Transverse colon (tissue), 4 donors: ENCODE measurements around the gene BRCC3. TPM values are rescaled to one million over a fixed set of nuclear protein-coding genes. Genes with fewer than 3 reads are reported as not detected.
"Not testable (repeated sequence)": the region's sequence is repeated elsewhere in the genome, so short reads cannot be mapped to it uniquely, and the experiment has no call there.

Source experiments
- DNase-seq: peaks from one replicate; pipeline ENCODE4 v3.0.0-alpha.2; 2019
- H3K27ac ChIP-seq, 4 donors: fragments of 200-600 bp; sonication (generic); 2 replicates each; pipeline ENCODE4 v1.5.1; 2016 to 2018; ENCODE audit warnings: inconsistent platforms in 4 of 4
- H3K27me3 ChIP-seq: fragments of 200-600 bp; sonication (generic); 2 replicates; pipeline ENCODE4 v1.5.1; 2017; ENCODE audit warnings: inconsistent platforms
- H3K36me3 ChIP-seq, 4 donors: fragments of 200-600 bp; sonication (generic); 2 replicates each; pipeline ENCODE4 v1.5.1; 2017 to 2019; ENCODE audit warnings: inconsistent platforms in 4 of 4
- H3K4me1 ChIP-seq, 4 donors: fragments of 200-600 bp; sonication (generic); 2 replicates each; pipeline ENCODE4 v1.5.1; 2017 to 2020; ENCODE audit warnings: inconsistent platforms in 4 of 4
- H3K4me3 ChIP-seq, 4 donors: fragments of 200-600 bp; sonication (generic); 1 replicate in 1 of 4; 2 replicates in 3 of 4; pipeline versions ENCODE4 v1.5.1 to v1.6.1; 2017 to 2019; ENCODE audit warnings: inconsistent platforms in 4 of 4
- H3K9me3 ChIP-seq, 2 donors: fragments of 200-600 bp; sonication (generic); 2 replicates each; pipeline ENCODE4 v1.5.1; 2017 to 2019; ENCODE audit warnings: inconsistent platforms in 2 of 2
- CTCF ChIP-seq, 5 experiments: fragments of 200-600 bp in 3 of 5; fragments of 450-650 bp in 2 of 5; sonication (generic) in 3 of 5; IDR thresholded peaks; 1 replicate in 2 of 5; 2 replicates in 3 of 5; pipeline ENCODE4 v1.5.1; 2016 to 2017; ENCODE audit warnings: antibody characterized with exemption in 5 of 5, inconsistent platforms in 3 of 5, mild to moderate bottlenecking in 2 of 5, moderate library complexity in 1 of 5
- EP300 ChIP-seq: sonication (generic); formaldehyde crosslinking; IDR thresholded peaks from one replicate; pipeline ENCODE4 v1.6.1; 2017; ENCODE audit warnings: antibody characterized with exemption, low read depth
- POLR2A ChIP-seq: fragments of 450-650 bp; IDR thresholded peaks from one replicate; pipeline ENCODE4 v1.6.1; 2016; ENCODE audit warnings: antibody characterized with exemption, mild to moderate bottlenecking, moderate library complexity
- POLR2AphosphoS5 ChIP-seq, 3 donors: sonication (generic); formaldehyde crosslinking; IDR thresholded peaks; one replicate each; pipeline ENCODE4 v1.6.1; 2016; ENCODE audit warnings: antibody characterized with exemption in 3 of 3
- WGBS, 2 donors: methylation state at CpG; one replicate each; pipeline ENCODE4 v1.1.5; 2018; ENCODE audit warnings: low coverage in 1 of 2; 5-methylcytosine and 5-hydroxymethylcytosine counted together
- in situ Hi-C, 4 donors: fragments of 200-750 bp; cut with MboI; loops; one replicate each; pipeline versions ENCODE4 v1.15.0 to v1.15.1; 2017; ENCODE audit warnings: low sequenced_read_pairs in 3 of 4, low pct_ligation_motif_present in 1 of 4, low pct_unique_long_range_greater_than_20kb in 1 of 4
- intact Hi-C: fragments of 100-400 bp; cut with DNase I; formaldehyde crosslinking; loops from one replicate; pipeline ENCODE4 v1.15.1; 2023; ENCODE audit warnings: low total_unique reads
- total RNA-seq, 4 donors: library from RNA; depleted of rRNA; stranded (reverse); fragments of >200 nt; gene quantifications; one replicate each; pipeline ENCODE4 v1.1.0, GENCODE V29; 2016

BRCC3 gene
- total RNA-seq, 4 donors from 2014 or later: 17.3 to 34.2 (median 19.1) TPM

GRCh38 chrX:155132110-155132509 is 60.8 kb downstream of the BRCC3 start:
- no peaks in the 10 kb centered on the region for H3K9me3 ChIP-seq
- in situ Hi-C loops: no loop called here
- intact Hi-C loops: no loop called here
- 91% methylated on average over 1 of the region's 1 CpG; no CpG with 5 or more reads in 1 of the 2 donors for WGBS, 2 donors
- H3K27me3 ChIP-seq: no peaks in the 10 kb centered on the region
- TF ChIP-seq EP300: no peak
- TF ChIP-seq CTCF (IDR thresholded peaks at IDR 0.05): no peak
- no peak for TF ChIP-seq POLR2A
- TF ChIP-seq POLR2AphosphoS5 (IDR thresholded peaks at IDR 0.05): no peak
- H3K27ac ChIP-seq: no peak overlapping the region
- no peak for DNase-seq
- no peak overlapping the region for H3K4me3 ChIP-seq
- H3K4me1 ChIP-seq: no peaks in the 10 kb centered on the region
- H3K36me3 ChIP-seq: no peaks in the 10 kb centered on the region

- H3K4me1 ChIP-seq: no peaks in the 10 kb centered on the region
- DNase-seq: no peak
- no peak for TF ChIP-seq EP300
- TF ChIP-seq CTCF (IDR thresholded peaks at IDR 0.05): no peak
- no peak for TF ChIP-seq POLR2AphosphoS5 (IDR thresholded peaks at IDR 0.05)
- no peak for TF ChIP-seq POLR2A
- intact Hi-C loops (no loop called here), in situ Hi-C loops (no loop called here)
- no peaks in the 10 kb centered on the region for H3K36me3 ChIP-seq
- H3K27ac ChIP-seq: no peak overlapping the region
- H3K4me3 ChIP-seq: no peak overlapping the region
- H3K9me3 ChIP-seq: no peaks in the 10 kb centered on the region
- no peaks in the 10 kb centered on the region for H3K27me3 ChIP-seq
- 60 to 74% methylated on average over 1 to 4 of the region's 4 CpGs for WGBS, 2 donors
Measured at GRCh38 chrX:155134255-155134654, 62.9 kb downstream of the BRCC3 start.

GRCh38 chrX:155143959-155144548 is 72.7 kb downstream of the BRCC3 start:
- intact Hi-C loops (no loop called here), in situ Hi-C loops (no loop called here)
- no peak for TF ChIP-seq EP300
- no peak for TF ChIP-seq POLR2AphosphoS5 (IDR thresholded peaks at IDR 0.05)
- no peak for TF ChIP-seq CTCF (IDR thresholded peaks at IDR 0.05)
- no peak for TF ChIP-seq POLR2A
- no peaks in the 10 kb centered on the region for H3K9me3 ChIP-seq
- H3K4me1 ChIP-seq: peaks cover 0 to 2% (median 0%) of the 10 kb centered on the region in 4 donors
- H3K4me3 ChIP-seq: no peak overlapping the region
- H3K36me3 ChIP-seq: no peaks in the 10 kb centered on the region
- no peak for DNase-seq
- no peaks in the 10 kb centered on the region for H3K27me3 ChIP-seq
- whole genome bisulfite sequencing, 2 donors: 56 to 62% methylated on average over 2 to 6 of the region's 6 CpGs
- H3K27ac ChIP-seq: no peak overlapping the region

- no peak overlapping the region for H3K4me3 ChIP-seq
- WGBS, 2 donors: 53 to 57% methylated on average over 3 to 4 of the region's 4 CpGs
- H3K36me3 ChIP-seq: no peaks in the 10 kb centered on the region
- no peak overlapping the region for H3K27ac ChIP-seq
- no peak for TF ChIP-seq EP300
- no peak for TF ChIP-seq POLR2AphosphoS5 (IDR thresholded peaks at IDR 0.05)
- TF ChIP-seq POLR2A: no peak
- no peak for TF ChIP-seq CTCF (IDR thresholded peaks at IDR 0.05)
- H3K4me1 ChIP-seq: peaks cover 0 to 2% (median 0%) of the 10 kb centered on the region in 4 donors
- intact Hi-C loops: no loop called here
- H3K27me3 ChIP-seq: no peaks in the 10 kb centered on the region
- in situ Hi-C loops: no loop called here
- no peaks in the 10 kb centered on the region for H3K9me3 ChIP-seq
- no peak for DNase-seq
Measured at GRCh38 chrX:155144926-155145325, 73.6 kb downstream of the BRCC3 start.

GRCh38 chrX:155147612-155148011 is 76.3 kb downstream of the BRCC3 start:
- DNase-seq, H3K4me3 ChIP-seq, intact Hi-C loops, H3K4me1 ChIP-seq, H3K27ac ChIP-seq, H3K9me3 ChIP-seq, in situ Hi-C loops, H3K36me3 ChIP-seq, H3K27me3 ChIP-seq: not testable (repeated sequence)
- WGBS, 2 donors: 37% methylated on average over 3 of the region's 6 CpGs; no CpG with 5 or more reads in 1 of the 2 donors

- DNase-seq, intact Hi-C loops, H3K36me3 ChIP-seq, H3K4me3 ChIP-seq, H3K27ac ChIP-seq, in situ Hi-C loops, H3K4me1 ChIP-seq, H3K9me3 ChIP-seq, H3K27me3 ChIP-seq: not testable (repeated sequence)
- no CpG with 5 or more reads among the region's 11 CpGs for WGBS, 2 donors
Measured at GRCh38 chrX:155148166-155148565, 76.9 kb downstream of the BRCC3 start.
